Amniotic epithelial cell (primary cell): ENCODE measurements around the gene ARL3.
"Not testable (repeated sequence)": the region's sequence is repeated elsewhere in the genome, so short reads cannot be mapped to it uniquely, and the experiment has no call there.

ENCODE experiments used
- DNase-seq: peaks from one replicate; pipeline ENCODE4 v3.0.0-alpha.2; 2010; ENCODE audit warnings: low read depth

ARL3 gene

GRCh38 chr10:102735065-102735562 is 20.9 kb upstream of the ARL3 start:
- DNase-seq, result no peak

- DNase-seq, result no peak
Observed at GRCh38 chr10:102732661-102733060, 18.5 kb upstream of the ARL3 start.

- no peak for DNase-seq
Observed at GRCh38 chr10:102731222-102731800, 17.1 kb upstream of the ARL3 start.

GRCh38 chr10:102729029-102730026 is 15.1 kb upstream of the ARL3 start:
- peak; percentile 66 for DNase-seq

- DNase-seq, result no peak
Observed at GRCh38 chr10:102727037-102727818, 13.0 kb upstream of the ARL3 start.

GRCh38 chr10:102726274-102726673 is 12.1 kb upstream of the ARL3 start:
- peak; percentile 66 for DNase-seq

GRCh38 chr10:102723989-102724388 is 9.8 kb upstream of the ARL3 start:
- DNase-seq, result no peak

GRCh38 chr10:102721954-102722353 is 7.8 kb upstream of the ARL3 start:
- no peak for DNase-seq

- DNase-seq, result no peak
Observed at GRCh38 chr10:102720775-102721301, 6.6 kb upstream of the ARL3 start.

GRCh38 chr10:102720337-102720736 is 6.1 kb upstream of the ARL3 start:
- no peak for DNase-seq

- peak; percentile 95 for DNase-seq
Observed at GRCh38 chr10:102718220-102718619, 4.0 kb upstream of the ARL3 start.

GRCh38 chr10:102716900-102717565 is 2.8 kb upstream of the ARL3 start:
- not testable (repeated sequence) for DNase-seq

- DNase-seq, result no peak
Observed at GRCh38 chr10:102715880-102716279, 1.7 kb upstream of the ARL3 start.

GRCh38 chr10:102714621-102715455 is 641 bp upstream of the ARL3 start, which contains the start of gene SFXN2:
Gene SFXN2 (plus strand): TSS chr10:102714636. CDS start chr10:102726637, 12,001 bp downstream.
- no peak for DNase-seq

- DNase-seq, result no peak
Observed at GRCh38 chr10:102713539-102713813, 721 bp downstream of the ARL3 start.

- no peak for DNase-seq
Observed at GRCh38 chr10:102712843-102713538, 1.2 kb downstream of the ARL3 start.

GRCh38 chr10:102712089-102712488 is 2.1 kb downstream of the ARL3 start:
- DNase-seq, result no peak

- peak; percentile 89 for DNase-seq
Observed at GRCh38 chr10:102710609-102711008, 3.6 kb downstream of the ARL3 start.

GRCh38 chr10:102705531-102705930 is 8.7 kb downstream of the ARL3 start:
- DNase-seq, result no peak

GRCh38 chr10:102704915-102705314 is 9.3 kb downstream of the ARL3 start:
- DNase-seq, result peak; percentile 88
